NCI-H1092 (cell line): ENCODE results near the gene ASPHD1.

Experiments
- DNase-seq: peaks from one replicate; lab custom pipeline; 2025; lab: John Stamatoyannopoulos, UW

Gene ASPHD1

DNA sequence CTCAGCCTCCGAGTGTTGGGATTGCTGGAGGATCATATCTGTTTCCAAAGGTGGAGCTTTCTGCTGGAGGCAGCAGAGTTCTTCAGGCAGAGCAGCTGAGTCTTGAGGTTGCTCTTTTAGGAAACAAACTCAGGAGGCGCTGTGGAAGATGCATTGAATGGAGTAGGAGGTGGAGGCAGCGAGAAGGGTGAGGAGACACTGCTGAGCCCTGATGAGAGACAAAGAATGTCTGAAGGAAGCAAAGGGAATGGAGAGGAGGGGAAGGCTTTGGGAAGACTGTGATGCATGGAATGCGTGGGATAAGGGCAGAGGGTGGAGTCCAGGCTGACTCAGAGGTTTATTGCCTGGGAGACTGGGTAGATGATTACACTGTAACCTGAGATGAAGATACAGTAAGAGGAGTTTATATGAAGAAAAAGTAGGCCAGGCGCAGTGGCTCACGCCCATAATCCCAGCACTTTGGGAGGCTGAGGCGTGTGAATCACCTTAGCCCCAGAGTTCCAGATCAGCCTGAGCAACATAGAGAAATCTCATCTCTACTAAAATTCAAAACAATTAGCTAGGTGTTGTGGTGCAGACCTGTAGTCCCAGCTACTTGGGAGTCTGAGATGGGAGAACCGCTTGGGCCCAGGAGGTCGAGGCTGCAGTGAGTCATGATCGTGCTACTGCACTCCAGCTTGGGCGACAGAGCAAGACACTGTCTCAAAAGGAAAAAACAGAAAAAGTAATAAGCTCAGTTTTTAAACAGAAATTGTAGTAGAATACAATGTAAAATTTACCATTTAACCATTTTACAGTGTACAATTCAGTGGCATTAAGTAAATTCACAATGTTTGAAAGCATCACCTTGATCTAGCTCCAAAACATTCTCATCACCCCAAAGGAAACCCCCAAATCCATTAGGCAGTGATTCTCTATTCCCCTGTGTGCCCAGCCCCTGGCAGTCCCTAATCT is 43.8 kb downstream of the ASPHD1 start:
- DNase-seq = no peak

DNA sequence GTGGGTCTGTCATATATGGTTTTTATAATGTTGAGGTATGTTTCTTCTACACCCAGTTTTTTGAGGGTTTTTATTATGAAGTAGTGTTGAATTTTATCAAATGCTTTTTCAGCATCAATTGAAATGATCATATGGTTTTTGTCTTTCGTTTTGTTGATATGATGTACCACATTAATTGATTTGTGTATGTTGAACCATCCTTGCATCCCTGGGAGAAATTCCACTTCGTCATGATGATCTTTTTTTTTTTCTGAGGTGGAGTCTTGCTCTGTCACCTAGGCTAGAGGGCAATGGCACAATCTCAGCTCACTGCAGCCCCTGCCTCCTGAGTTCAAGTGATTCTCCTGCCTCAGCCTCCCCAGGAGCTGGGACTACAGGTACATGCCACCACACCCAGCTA is 47.6 kb downstream of the ASPHD1 start:
- no peak for DNase-seq

- DNase-seq = no peak
Measured at GRCh38 chr16:29950806-29951461, 50.6 kb downstream of the ASPHD1 start.

- DNase-seq = no peak
Measured at GRCh38 chr16:29951625-29952365, 51.5 kb downstream of the ASPHD1 start.
